HEK293 (cell line): ENCODE data around the gene CNBP.

Experiments
- CTCF ChIA-PET: fragments of 350-600 bp; formaldehyde crosslinking; extraction: SDS; loops from one replicate; lab custom pipeline; 2021; ENCODE audit warnings: antibody characterized with exemption; lab: Yijun Ruan, JAX
- POLR2A ChIA-PET: fragments of 300-600 bp; formaldehyde crosslinking; extraction: SDS; loops from one replicate; lab custom pipeline; 2020; ENCODE audit warnings: antibody characterized with exemption, inconsistent platforms; lab: Yijun Ruan, JAX
- H3K27ac ChIP-seq: fragments of 200-500 bp; sonication (Bioruptor generic); 2 replicates; pipeline ENCODE4 v1.5.1; 2014; ENCODE audit warnings: low read depth, low read length, control low read depth, inconsistent platforms; ENCODE audit errors: extremely low read depth
- H3K36me3 ChIP-seq, 2 experiments: fragments of 200-500 bp in 1 of 2; sonication (Bioruptor generic) in 1 of 2; 1 replicate in 1 of 2; 2 replicates in 1 of 2; pipeline ENCODE4 v1.5.1; 2014 to 2017; ENCODE audit warnings: inconsistent platforms in 2 of 2, low read length in 2 of 2; ENCODE audit not compliant: control insufficient read depth in 2 of 2, insufficient read depth in 1 of 2
- H3K4me1 ChIP-seq: fragments of 200-500 bp; sonication (Bioruptor generic); 2 replicates; pipeline ENCODE4 v1.5.1; 2014; ENCODE audit warnings: mild to moderate bottlenecking, low read length, inconsistent platforms; ENCODE audit not compliant: control insufficient read depth, insufficient read depth
- H3K4me3 ChIP-seq: 2 replicates; pipeline ENCODE4 v1.5.1; 2011; ENCODE audit warnings: low read depth, mild to moderate bottlenecking, control low read depth, low read length, moderate library complexity
- H3K9me3 ChIP-seq: fragments of 200-500 bp; sonication (Bioruptor generic); 2 replicates; pipeline ENCODE4 v1.5.1; 2014; ENCODE audit warnings: low read depth, low read length, inconsistent platforms; ENCODE audit not compliant: control insufficient read depth, insufficient read depth
- GLI4 ChIP-seq: fragments of 450-650 bp; formaldehyde crosslinking; IDR thresholded peaks from 2 replicates; pipeline ENCODE4 v1.5.1; 2016; ENCODE audit warnings: missing biosample characterization, missing genetic modification characterization
- KLF16 ChIP-seq: fragments of 450-650 bp; formaldehyde crosslinking; IDR thresholded peaks from 2 replicates; pipeline ENCODE4 v1.5.1; 2017; ENCODE audit warnings: missing biosample characterization, missing genetic modification characterization
- ZNF121 ChIP-seq: fragments of 450-650 bp; formaldehyde crosslinking; IDR thresholded peaks from 2 replicates; pipeline ENCODE4 v1.5.1; 2016; ENCODE audit warnings: missing biosample characterization, missing genetic modification characterization
- ZNF174 ChIP-seq: fragments of 450-650 bp; formaldehyde crosslinking; IDR thresholded peaks from 2 replicates; pipeline ENCODE4 v1.5.0; 2017; ENCODE audit warnings: missing biosample characterization, mild to moderate bottlenecking, missing genetic modification characterization
- ZNF175 ChIP-seq: fragments of 450-650 bp; formaldehyde crosslinking; IDR thresholded peaks from 2 replicates; pipeline ENCODE4 v1.5.1; 2016; ENCODE audit warnings: missing biosample characterization, missing genetic modification characterization
- ZNF184 ChIP-seq: fragments of 450-650 bp; IDR thresholded peaks from 2 replicates; pipeline ENCODE4 v1.5.1; 2018; ENCODE audit warnings: missing biosample characterization, mild to moderate bottlenecking, missing genetic modification characterization
- ZNF19 ChIP-seq: fragments of 450-650 bp; formaldehyde crosslinking; IDR thresholded peaks from 2 replicates; pipeline ENCODE4; 2016; ENCODE audit warnings: missing biosample characterization, missing genetic modification characterization, low read depth
- ZNF37A ChIP-seq: fragments of 450-650 bp; IDR thresholded peaks from 2 replicates; pipeline ENCODE4 v1.5.1; 2018; ENCODE audit warnings: missing biosample characterization, missing genetic modification characterization
- ZNF544 ChIP-seq: fragments of 450-650 bp; formaldehyde crosslinking; IDR thresholded peaks from 2 replicates; pipeline ENCODE4 v1.5.0; 2017; ENCODE audit warnings: missing biosample characterization, missing genetic modification characterization
- ZNF585B ChIP-seq: fragments of 450-650 bp; formaldehyde crosslinking; IDR thresholded peaks from 2 replicates; pipeline ENCODE4 v1.5.1; 2016; ENCODE audit warnings: missing biosample characterization, missing genetic modification characterization
- ZNF600 ChIP-seq: fragments of 450-650 bp; formaldehyde crosslinking; IDR thresholded peaks from 2 replicates; pipeline ENCODE4 v1.5.1; 2016; ENCODE audit warnings: missing biosample characterization, missing genetic modification characterization
- ZNF76 ChIP-seq: fragments of 450-650 bp; formaldehyde crosslinking; IDR thresholded peaks from 2 replicates; pipeline ENCODE4; 2016; ENCODE audit warnings: low read depth, missing biosample characterization, missing genetic modification characterization, borderline replicate concordance
- TF ChIP-seq, protein P1 (sequence below): fragments of 450-650 bp; formaldehyde crosslinking; IDR thresholded peaks from 2 replicates; pipeline ENCODE4 v1.5.1; 2017; ENCODE audit warnings: missing biosample characterization, missing genetic modification characterization
- TF ChIP-seq, protein P2 (sequence below): fragments of 450-650 bp; formaldehyde crosslinking; IDR thresholded peaks from 2 replicates; pipeline ENCODE4 v1.5.1; 2016; ENCODE audit warnings: missing biosample characterization, missing genetic modification characterization
- TF ChIP-seq, protein P3 (sequence below): fragments of 450-650 bp; formaldehyde crosslinking; conservative IDR thresholded peaks from 2 replicates; pipeline ENCODE4 v1.5.1; 2016; ENCODE audit warnings: low read depth, missing biosample characterization, missing genetic modification characterization

Gene CNBP

DNA sequence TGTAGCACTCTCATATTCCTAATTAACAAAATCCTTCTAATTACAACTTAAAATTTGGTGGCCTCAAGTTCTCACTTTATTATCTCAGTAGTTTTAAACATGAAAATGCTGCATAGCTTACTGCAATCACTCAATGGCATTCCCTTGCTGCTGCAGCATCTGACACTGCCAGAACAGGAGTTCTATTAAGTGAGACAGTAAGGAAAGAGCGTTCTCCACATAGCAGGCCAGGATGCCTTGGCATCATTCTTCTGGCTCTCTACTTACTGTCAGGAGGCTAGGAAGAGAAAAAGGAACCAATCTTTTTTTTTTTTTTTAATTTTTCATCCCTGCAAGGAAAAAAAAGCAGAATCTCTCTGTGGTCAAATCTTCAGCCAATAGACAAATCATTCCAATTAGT, 3.2 kb downstream of the CNBP start:
- Histone ChIP-seq H3K4me1 (peaks cover 7% of the 10 kb centered on the region), H3K4me3 (no peak overlapping the region; the same call in 1 of the 2 replicates), H3K27ac (no peak overlapping the region), H3K36me3 (peaks cover 18 to 47% of the 10 kb centered on the region in 2 experiments; a peak in 2 of 3 replicates), H3K9me3 (no peaks in the 10 kb centered on the region)
- POLR2A ChIA-PET: no interaction called here
- CTCF ChIA-PET: no interaction called here
- TF ChIP-seq ZNF544 (no peak), ZNF600 (tag by site-specific recombination) (peak; percentile 21; the same call in 1 of the 2 replicates)

DNA sequence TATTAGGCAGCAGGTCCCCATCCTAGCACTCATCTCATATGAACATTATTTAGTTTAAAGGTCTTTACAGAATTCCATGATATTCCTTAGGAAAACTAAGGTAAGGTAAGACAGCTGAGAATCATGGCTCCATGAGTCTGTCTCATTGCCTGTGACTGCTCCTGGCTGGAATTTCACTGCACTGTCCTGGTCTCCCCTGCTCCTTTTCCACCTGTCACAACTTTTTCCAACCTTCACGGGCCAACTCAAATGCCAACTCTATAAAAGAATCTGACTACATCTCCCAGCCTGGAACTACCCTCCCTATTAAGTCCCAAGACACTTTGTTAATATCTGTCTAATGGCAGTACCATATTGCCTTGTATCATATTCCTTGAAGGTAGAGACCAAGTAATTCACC, 7.6 kb downstream of the CNBP start:
- H3K4me1 ChIP-seq: peaks cover 7% of the 10 kb centered on the region
- CTCF ChIA-PET: interaction anchor here (0.6 kb wide), 1 partner anchor 139 kb away, joined by 3 read pairs; no protein-coding TSS in a partner anchor
- TF ChIP-seq, protein P1, sequence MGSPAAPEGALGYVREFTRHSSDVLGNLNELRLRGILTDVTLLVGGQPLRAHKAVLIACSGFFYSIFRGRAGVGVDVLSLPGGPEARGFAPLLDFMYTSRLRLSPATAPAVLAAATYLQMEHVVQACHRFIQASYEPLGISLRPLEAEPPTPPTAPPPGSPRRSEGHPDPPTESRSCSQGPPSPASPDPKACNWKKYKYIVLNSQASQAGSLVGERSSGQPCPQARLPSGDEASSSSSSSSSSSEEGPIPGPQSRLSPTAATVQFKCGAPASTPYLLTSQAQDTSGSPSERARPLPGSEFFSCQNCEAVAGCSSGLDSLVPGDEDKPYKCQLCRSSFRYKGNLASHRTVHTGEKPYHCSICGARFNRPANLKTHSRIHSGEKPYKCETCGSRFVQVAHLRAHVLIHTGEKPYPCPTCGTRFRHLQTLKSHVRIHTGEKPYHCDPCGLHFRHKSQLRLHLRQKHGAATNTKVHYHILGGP (tag by site-specific recombination): no peak
- TF ChIP-seq ZNF184 (tag by site-specific recombination) (no peak), ZNF37A (tag by site-specific recombination) (no peak), ZNF174 (tag by site-specific recombination) (no peak)
- TF ChIP-seq, all 188 proteins: peak for 0
- H3K9me3 ChIP-seq: no peaks in the 10 kb centered on the region
- H3K27ac ChIP-seq: no peak overlapping the region
- peaks cover 35 to 65% of the 10 kb centered on the region in 2 experiments; a peak in 2 of 3 replicates for H3K36me3 ChIP-seq
- POLR2A ChIA-PET: interaction anchor here (0.6 to 0.8 kb wide), 2 partner anchors 26 to 328 kb away, joined by 6 to 7 read pairs; no protein-coding TSS in a partner anchor
- no peak overlapping the region for H3K4me3 ChIP-seq

DNA sequence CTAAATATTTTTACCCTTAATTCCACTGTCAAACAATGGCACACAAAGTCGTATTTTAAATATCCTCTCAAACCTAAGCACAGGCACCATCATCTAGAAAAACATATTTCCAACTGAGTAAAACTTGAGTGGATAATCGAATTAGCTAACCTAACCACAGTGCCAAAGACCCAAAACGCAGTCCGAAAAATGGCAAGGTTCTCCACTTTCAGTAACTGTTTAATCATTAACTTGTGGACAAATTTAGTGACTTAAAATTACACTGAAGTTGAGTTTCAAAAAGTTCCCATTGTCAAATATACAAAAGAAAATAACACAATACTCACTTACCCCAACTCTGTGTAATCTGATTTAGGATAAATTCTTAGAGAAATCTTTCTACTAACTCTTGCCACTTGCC, 10.0 kb downstream of the CNBP start:
- no peaks in the 10 kb centered on the region; the same call in 1 of the 2 replicates for H3K4me1 ChIP-seq
- TF ChIP-seq, protein P2, sequence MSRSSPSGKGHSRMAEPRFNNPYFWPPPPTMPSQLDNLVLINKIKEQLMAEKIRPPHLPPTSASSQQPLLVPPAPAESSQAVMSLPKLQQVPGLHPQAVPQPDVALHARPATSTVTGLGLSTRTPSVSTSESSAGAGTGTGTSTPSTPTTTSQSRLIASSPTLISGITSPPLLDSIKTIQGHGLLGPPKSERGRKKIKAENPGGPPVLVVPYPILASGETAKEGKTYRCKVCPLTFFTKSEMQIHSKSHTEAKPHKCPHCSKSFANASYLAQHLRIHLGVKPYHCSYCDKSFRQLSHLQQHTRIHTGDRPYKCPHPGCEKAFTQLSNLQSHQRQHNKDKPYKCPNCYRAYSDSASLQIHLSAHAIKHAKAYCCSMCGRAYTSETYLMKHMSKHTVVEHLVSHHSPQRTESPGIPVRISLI (tag by site-specific recombination): no peak
- TF ChIP-seq ZNF76 (tag by site-specific recombination): no peak
- TF ChIP-seq, protein P3, sequence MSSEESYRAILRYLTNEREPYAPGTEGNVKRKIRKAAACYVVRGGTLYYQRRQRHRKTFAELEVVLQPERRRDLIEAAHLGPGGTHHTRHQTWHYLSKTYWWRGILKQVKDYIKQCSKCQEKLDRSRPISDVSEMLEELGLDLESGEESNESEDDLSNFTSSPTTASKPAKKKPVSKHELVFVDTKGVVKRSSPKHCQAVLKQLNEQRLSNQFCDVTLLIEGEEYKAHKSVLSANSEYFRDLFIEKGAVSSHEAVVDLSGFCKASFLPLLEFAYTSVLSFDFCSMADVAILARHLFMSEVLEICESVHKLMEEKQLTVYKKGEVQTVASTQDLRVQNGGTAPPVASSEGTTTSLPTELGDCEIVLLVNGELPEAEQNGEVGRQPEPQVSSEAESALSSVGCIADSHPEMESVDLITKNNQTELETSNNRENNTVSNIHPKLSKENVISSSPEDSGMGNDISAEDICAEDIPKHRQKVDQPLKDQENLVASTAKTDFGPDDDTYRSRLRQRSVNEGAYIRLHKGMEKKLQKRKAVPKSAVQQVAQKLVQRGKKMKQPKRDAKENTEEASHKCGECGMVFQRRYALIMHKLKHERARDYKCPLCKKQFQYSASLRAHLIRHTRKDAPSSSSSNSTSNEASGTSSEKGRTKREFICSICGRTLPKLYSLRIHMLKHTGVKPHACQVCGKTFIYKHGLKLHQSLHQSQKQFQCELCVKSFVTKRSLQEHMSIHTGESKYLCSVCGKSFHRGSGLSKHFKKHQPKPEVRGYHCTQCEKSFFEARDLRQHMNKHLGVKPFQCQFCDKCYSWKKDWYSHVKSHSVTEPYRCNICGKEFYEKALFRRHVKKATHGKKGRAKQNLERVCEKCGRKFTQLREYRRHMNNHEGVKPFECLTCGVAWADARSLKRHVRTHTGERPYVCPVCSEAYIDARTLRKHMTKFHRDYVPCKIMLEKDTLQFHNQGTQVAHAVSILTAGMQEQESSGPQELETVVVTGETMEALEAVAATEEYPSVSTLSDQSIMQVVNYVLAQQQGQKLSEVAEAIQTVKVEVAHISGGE (tag by site-specific recombination): no peak
- no peak for TF ChIP-seq KLF16
- TF ChIP-seq ZNF121 (tag by site-specific recombination): no peak
- ChIA-PET CTCF (no interaction called here), POLR2A (no interaction called here)
- H3K4me3 ChIP-seq: no peak overlapping the region
- no peaks in the 10 kb centered on the region for H3K9me3 ChIP-seq
- H3K36me3 ChIP-seq: peaks cover 46 to 74% of the 10 kb centered on the region in 2 experiments
- no peak overlapping the region for H3K27ac ChIP-seq

DNA sequence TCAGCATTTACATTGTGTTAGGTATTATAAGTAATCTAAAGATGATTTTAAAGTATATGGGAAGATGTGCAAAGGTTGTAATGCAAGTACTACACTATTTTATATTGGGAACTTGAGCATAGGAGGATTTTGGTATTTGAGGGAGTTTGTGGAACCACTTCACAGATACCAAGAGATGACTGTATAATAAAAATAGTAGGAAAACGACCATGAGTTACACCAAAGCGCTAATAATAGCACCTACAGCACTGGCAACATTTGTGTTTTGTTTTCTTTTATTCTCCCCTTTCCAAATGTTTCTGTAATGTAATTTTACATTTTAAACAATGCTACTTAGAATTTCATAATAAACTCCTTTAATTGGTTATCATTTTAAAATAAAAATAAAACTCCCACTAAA, 10.5 kb downstream of the CNBP start:
- POLR2A ChIA-PET: interaction anchor here (1.4 kb wide), 1 partner anchor 76 kb away, joined by 3 read pairs; the partner anchor contains the start of gene COPG1

More for the DNA sequence above, 10.5 kb downstream of the CNBP start:
- CTCF ChIA-PET: interaction anchor here (0.9 kb wide), 1 partner anchor 72 kb away, joined by 3 read pairs; no protein-coding TSS in a partner anchor
- Histone ChIP-seq H3K27ac (no peak overlapping the region), H3K4me1 (no peaks in the 10 kb centered on the region), H3K9me3 (no peaks in the 10 kb centered on the region), H3K4me3 (no peak overlapping the region), H3K36me3 (peaks cover 41 to 70% of the 10 kb centered on the region in 2 experiments)
- TF ChIP-seq ZNF19 (tag by site-specific recombination) (no peak), GLI4 (tag by site-specific recombination) (no peak), ZNF585B (tag by site-specific recombination) (no peak), ZNF175 (tag by site-specific recombination) (no peak)
